Transverse colon (tissue), 4 donors: ENCODE results near the gene OR2M7. TPM values are rescaled to one million over a fixed set of nuclear protein-coding genes. Genes with fewer than 3 reads are reported as not detected.

Experiments
- DNase-seq: peaks from one replicate; pipeline ENCODE4 v3.0.0-alpha.2; 2019
- H3K27ac ChIP-seq, 4 donors: fragments of 200-600 bp; sonication (generic); 2 replicates each; pipeline ENCODE4 v1.5.1; 2016 to 2018; ENCODE audit warnings: inconsistent platforms in 4 of 4
- H3K27me3 ChIP-seq: fragments of 200-600 bp; sonication (generic); 2 replicates; pipeline ENCODE4 v1.5.1; 2017; ENCODE audit warnings: inconsistent platforms
- H3K36me3 ChIP-seq, 4 donors: fragments of 200-600 bp; sonication (generic); 2 replicates each; pipeline ENCODE4 v1.5.1; 2017 to 2019; ENCODE audit warnings: inconsistent platforms in 4 of 4
- H3K4me1 ChIP-seq, 4 donors: fragments of 200-600 bp; sonication (generic); 2 replicates each; pipeline ENCODE4 v1.5.1; 2017 to 2020; ENCODE audit warnings: inconsistent platforms in 4 of 4
- H3K4me3 ChIP-seq, 4 donors: fragments of 200-600 bp; sonication (generic); 1 replicate in 1 of 4; 2 replicates in 3 of 4; pipeline versions ENCODE4 v1.5.1 to v1.6.1; 2017 to 2019; ENCODE audit warnings: inconsistent platforms in 4 of 4
- H3K9me3 ChIP-seq, 2 donors: fragments of 200-600 bp; sonication (generic); 2 replicates each; pipeline ENCODE4 v1.5.1; 2017 to 2019; ENCODE audit warnings: inconsistent platforms in 2 of 2
- EP300 ChIP-seq: sonication (generic); formaldehyde crosslinking; IDR thresholded peaks from one replicate; pipeline ENCODE4 v1.6.1; 2017; ENCODE audit warnings: antibody characterized with exemption, low read depth
- POLR2A ChIP-seq: fragments of 450-650 bp; IDR thresholded peaks from one replicate; pipeline ENCODE4 v1.6.1; 2016; ENCODE audit warnings: antibody characterized with exemption, mild to moderate bottlenecking, moderate library complexity
- POLR2AphosphoS5 ChIP-seq, 3 donors: sonication (generic); formaldehyde crosslinking; IDR thresholded peaks; one replicate each; pipeline ENCODE4 v1.6.1; 2016; ENCODE audit warnings: antibody characterized with exemption in 3 of 3
- WGBS, 2 donors: methylation state at CpG; one replicate each; pipeline ENCODE4 v1.1.5; 2018; ENCODE audit warnings: low coverage in 1 of 2; 5-methylcytosine and 5-hydroxymethylcytosine counted together
- in situ Hi-C, 4 donors: fragments of 200-750 bp; cut with MboI; loops; one replicate each; pipeline versions ENCODE4 v1.15.0 to v1.15.1; 2017; ENCODE audit warnings: low sequenced_read_pairs in 3 of 4, low pct_ligation_motif_present in 1 of 4, low pct_unique_long_range_greater_than_20kb in 1 of 4
- intact Hi-C: fragments of 100-400 bp; cut with DNase I; formaldehyde crosslinking; loops from one replicate; pipeline ENCODE4 v1.15.1; 2023; ENCODE audit warnings: low total_unique reads
- total RNA-seq, 4 donors: library from RNA; depleted of rRNA; stranded (reverse); fragments of >200 nt; gene quantifications; one replicate each; pipeline ENCODE4 v1.1.0, GENCODE V29; 2016
- TF ChIP-seq, protein P1 (sequence below), 5 experiments: fragments of 200-600 bp in 3 of 5; fragments of 450-650 bp in 2 of 5; sonication (generic) in 3 of 5; IDR thresholded peaks; 1 replicate in 2 of 5; 2 replicates in 3 of 5; pipeline ENCODE4 v1.5.1; 2016 to 2017; ENCODE audit warnings: antibody characterized with exemption in 5 of 5, inconsistent platforms in 3 of 5, mild to moderate bottlenecking in 2 of 5, moderate library complexity in 1 of 5

The OR2M7 gene
- total RNA-seq, 4 donors from 2014 or later = not detected

GRCh38 chr1:248288391-248288790, 36.0 kb downstream of the OR2M7 start:
- WGBS, 2 donors = 51 to 58% methylated on average over 6 of the region's 6 CpGs
- intact Hi-C loops (no loop called here), in situ Hi-C loops (no loop called here)
- H3K9me3 ChIP-seq = peaks cover 0 to 4% of the 10 kb centered on the region in 2 donors
- H3K36me3 ChIP-seq = no peaks in the 10 kb centered on the region
- no peak overlapping the region for H3K4me3 ChIP-seq
- no peaks in the 10 kb centered on the region for H3K27me3 ChIP-seq
- TF ChIP-seq EP300 = no peak
- TF ChIP-seq, protein P1, sequence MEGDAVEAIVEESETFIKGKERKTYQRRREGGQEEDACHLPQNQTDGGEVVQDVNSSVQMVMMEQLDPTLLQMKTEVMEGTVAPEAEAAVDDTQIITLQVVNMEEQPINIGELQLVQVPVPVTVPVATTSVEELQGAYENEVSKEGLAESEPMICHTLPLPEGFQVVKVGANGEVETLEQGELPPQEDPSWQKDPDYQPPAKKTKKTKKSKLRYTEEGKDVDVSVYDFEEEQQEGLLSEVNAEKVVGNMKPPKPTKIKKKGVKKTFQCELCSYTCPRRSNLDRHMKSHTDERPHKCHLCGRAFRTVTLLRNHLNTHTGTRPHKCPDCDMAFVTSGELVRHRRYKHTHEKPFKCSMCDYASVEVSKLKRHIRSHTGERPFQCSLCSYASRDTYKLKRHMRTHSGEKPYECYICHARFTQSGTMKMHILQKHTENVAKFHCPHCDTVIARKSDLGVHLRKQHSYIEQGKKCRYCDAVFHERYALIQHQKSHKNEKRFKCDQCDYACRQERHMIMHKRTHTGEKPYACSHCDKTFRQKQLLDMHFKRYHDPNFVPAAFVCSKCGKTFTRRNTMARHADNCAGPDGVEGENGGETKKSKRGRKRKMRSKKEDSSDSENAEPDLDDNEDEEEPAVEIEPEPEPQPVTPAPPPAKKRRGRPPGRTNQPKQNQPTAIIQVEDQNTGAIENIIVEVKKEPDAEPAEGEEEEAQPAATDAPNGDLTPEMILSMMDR (IDR thresholded peaks at IDR 0.05) = no peak
- TF ChIP-seq POLR2A = no peak
- no peak for TF ChIP-seq POLR2AphosphoS5 (IDR thresholded peaks at IDR 0.05)
- H3K4me1 ChIP-seq = no peaks in the 10 kb centered on the region
- no peak overlapping the region for H3K27ac ChIP-seq
- no peak for DNase-seq

- 48 to 67% methylated on average over 1 of the region's 1 CpG for WGBS, 2 donors
- TF ChIP-seq, protein P1 (IDR thresholded peaks at IDR 0.05) = no peak
- TF ChIP-seq EP300 = no peak
- TF ChIP-seq POLR2AphosphoS5 (IDR thresholded peaks at IDR 0.05) = no peak
- TF ChIP-seq POLR2A = no peak
- Histone ChIP-seq H3K9me3 (no peaks in the 10 kb centered on the region), H3K27ac (no peak within 1 kb of the TSS), H3K4me3 (no peak within 1 kb of the TSS), H3K36me3 (no peaks in the 10 kb centered on the region), H3K4me1 (no peaks in the 10 kb centered on the region), H3K27me3 (no peaks in the 10 kb centered on the region)
- in situ Hi-C loops (no loop called here), intact Hi-C loops (no loop called here)
- DNase-seq = no peak
Observed at GRCh38 chr1:248277876-248278275, 46.5 kb downstream of the OR2M7 start, which contains the start of gene OR2T33. TSS of gene OR2T33 (minus strand) at chr1:248277976. CDS start at chr1:248273814, 4,162 bp downstream.

Other genes starting within 250 kb of the OR2M7 start
- not detected for gene OR2L13, start 229.4 kb downstream of the OR2M7 start, total RNA-seq
- not detected for gene OR2M5, start 179.4 kb downstream of the OR2M7 start, total RNA-seq
- gene OR2M2, start 149.7 kb downstream of the OR2M7 start, total RNA-seq = not detected
- not detected for gene OR2M3, start 127.3 kb downstream of the OR2M7 start, total RNA-seq
- gene OR2M4, start 93.2 kb downstream of the OR2M7 start, total RNA-seq = not detected
- gene OR2T33, start 46.6 kb downstream of the OR2M7 start, total RNA-seq = not detected
- not detected for gene OR2T12, start 21.1 kb downstream of the OR2M7 start, total RNA-seq
- not detected for gene OR14C36, start 24.2 kb upstream of the OR2M7 start, total RNA-seq
- not detected for gene OR2T4, start 37.1 kb upstream of the OR2M7 start, total RNA-seq
- gene OR2T6, start 51.2 kb upstream of the OR2M7 start, total RNA-seq = not detected
- gene OR2T1, start 78.5 kb upstream of the OR2M7 start, total RNA-seq = not detected
- gene OR2T2, start 121.1 kb upstream of the OR2M7 start, total RNA-seq = not detected
- not detected for gene OR2T3, start 148.8 kb upstream of the OR2M7 start, total RNA-seq
- not detected for gene OR2T5, start 164.0 kb upstream of the OR2M7 start, total RNA-seq
- gene OR2G6, start 183.5 kb upstream of the OR2M7 start, total RNA-seq = not detected
- gene OR2T29, start 238.2 kb upstream of the OR2M7 start, total RNA-seq = not detected